GM12864 (cell line): ENCODE results near the gene TIMP2.

Experiments used
- DNase-seq: peaks from one replicate; pipeline ENCODE4 v3.0.0-alpha.2; 2011; ENCODE audit warnings: low read depth
- H3K4me3 ChIP-seq: 2 replicates; pipeline ENCODE4 v1.5.1; 2011; ENCODE audit warnings: mild to moderate bottlenecking, low read depth, low read length, control low read depth
- CTCF ChIP-seq: IDR thresholded peaks from 2 replicates; pipeline ENCODE4 v1.5.1; 2011; ENCODE audit warnings: low read depth, mild to moderate bottlenecking, moderate library complexity, low read length, control low read depth, inconsistent platforms; ENCODE audit errors: missing control alignments

Gene TIMP2

GRCh38 chr17:78819806-78820792 is 105.1 kb downstream of the TIMP2 start:
- H3K4me3 ChIP-seq = no peak overlapping the region
- no peak for TF ChIP-seq CTCF
- no peak for DNase-seq

DNA sequence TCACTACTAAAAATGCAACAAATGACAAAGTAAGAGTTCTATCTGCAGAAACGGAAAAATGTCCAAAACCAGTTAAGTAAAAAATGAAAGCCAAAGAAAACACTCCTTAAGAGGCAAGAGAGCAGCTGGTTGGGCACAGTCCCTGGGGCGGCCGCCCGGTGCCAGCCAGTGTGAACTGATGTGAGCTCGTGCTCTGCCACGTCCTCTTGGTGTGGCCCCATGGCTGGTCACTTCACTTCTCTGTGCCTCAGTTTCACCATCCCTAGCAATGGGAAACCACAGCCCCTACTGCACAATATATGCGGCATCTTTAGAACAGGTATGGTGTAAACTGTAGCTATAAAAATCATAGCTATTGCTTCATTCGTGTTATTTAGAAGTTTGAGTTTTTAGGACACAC is 105.8 kb downstream of the TIMP2 start:
- no peak for DNase-seq
- no peak overlapping the region for H3K4me3 ChIP-seq
- TF ChIP-seq CTCF = no peak

GRCh38 chr17:78818932-78819331 is 106.3 kb downstream of the TIMP2 start:
- DNase-seq = no peak
- no peak overlapping the region for H3K4me3 ChIP-seq
- no peak for TF ChIP-seq CTCF

GRCh38 chr17:78818152-78818846 is 106.9 kb downstream of the TIMP2 start:
- no peak for DNase-seq
- TF ChIP-seq CTCF = no peak
- no peak overlapping the region for H3K4me3 ChIP-seq

DNA sequence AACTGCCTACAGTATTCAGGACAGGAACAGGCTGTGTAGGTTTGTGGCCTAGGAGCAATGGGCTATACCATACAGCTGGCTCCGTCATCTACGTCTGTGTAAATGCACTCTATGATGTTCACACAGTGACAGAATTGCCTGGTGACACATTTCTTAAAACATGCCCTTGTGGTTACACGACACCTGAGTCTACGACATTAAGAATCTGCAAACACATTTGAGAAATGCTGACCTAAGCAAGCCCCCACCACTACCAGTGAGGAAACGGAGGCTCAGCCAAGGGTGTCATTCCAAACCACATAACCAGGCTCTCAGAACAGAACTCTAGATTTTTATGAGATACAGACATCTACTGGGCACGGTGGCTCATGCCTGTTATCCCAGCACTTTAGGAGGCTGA is 108.1 kb downstream of the TIMP2 start:
- TF ChIP-seq CTCF = no peak
- no peak overlapping the region for H3K4me3 ChIP-seq
- no peak for DNase-seq

DNA sequence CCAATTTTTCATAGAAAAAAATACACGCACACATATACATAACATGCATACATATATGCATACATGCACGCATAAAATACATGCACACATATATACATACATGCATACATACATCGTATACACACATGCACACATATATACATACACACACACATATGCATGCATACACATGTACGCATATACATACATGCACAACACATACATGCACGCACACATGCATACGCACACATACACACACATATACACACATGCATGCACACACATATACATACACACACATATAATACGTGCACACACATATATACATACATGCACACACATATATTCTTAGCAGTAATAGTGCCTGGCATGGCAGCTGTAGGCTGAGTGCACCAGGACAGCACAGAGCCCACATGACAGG is 109.5 kb downstream of the TIMP2 start:
- no peak for DNase-seq
- no peak for TF ChIP-seq CTCF

More for the DNA sequence above, 109.5 kb downstream of the TIMP2 start:
- H3K4me3 ChIP-seq = no peak overlapping the region
